HG03342 (cell line): ENCODE data around the gene RAD9A.

Experiments
- ATAC-seq: cut with Tn5 transposase; IDR thresholded peaks from one replicate; pipeline ENCODE4 v1.9.1; 2021; ENCODE audit warnings: mild to moderate bottlenecking, moderate library complexity; ENCODE audit not compliant: unreplicated experiment

RAD9A gene

GRCh38 chr11:67356864-67357561 lies 34.8 kb upstream of the RAD9A start:
- ATAC-seq, result no peak

DNA sequence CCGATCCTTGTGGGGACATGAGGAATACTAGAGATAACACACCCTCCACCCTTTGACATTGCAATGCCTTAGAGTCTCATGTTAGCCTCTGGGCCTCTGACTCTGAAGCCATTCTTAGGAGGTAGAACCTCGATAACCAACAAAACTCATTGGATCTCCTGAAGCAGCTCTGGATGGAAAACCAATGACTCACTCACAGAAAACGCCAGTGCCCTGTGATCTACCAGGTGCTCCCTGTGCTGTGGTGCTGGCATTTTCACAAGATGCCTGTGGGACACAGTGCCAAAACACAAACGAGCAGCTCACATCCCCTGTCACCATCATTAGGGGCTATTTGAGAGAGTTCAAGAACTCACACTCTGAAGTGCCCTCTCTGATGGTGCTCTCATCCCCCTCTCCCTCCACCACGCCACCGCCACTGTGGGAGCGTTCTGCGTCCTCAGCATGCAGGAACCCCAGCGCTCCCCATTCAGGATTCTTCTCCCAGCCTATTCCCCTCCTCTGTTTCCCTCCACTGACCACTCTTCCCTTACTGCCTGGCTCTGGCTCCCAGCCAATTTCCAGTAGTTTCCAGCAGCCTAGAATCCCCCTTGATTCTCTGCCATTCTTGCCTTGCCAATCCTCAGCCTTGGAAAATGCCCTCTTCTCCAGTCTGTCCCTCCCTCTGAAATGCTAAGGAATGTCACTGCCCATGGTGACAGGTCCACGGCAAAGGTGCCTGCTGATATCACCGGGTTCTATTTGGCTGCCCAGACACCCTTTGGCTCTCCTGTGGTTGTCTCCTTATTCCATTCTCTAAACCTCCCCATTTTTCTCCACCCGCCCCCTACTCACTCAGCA lies 33.7 kb upstream of the RAD9A start:
- no peak for ATAC-seq

- no peak for ATAC-seq
Measured at GRCh38 chr11:67364169-67364568, 27.6 kb upstream of the RAD9A start.

DNA sequence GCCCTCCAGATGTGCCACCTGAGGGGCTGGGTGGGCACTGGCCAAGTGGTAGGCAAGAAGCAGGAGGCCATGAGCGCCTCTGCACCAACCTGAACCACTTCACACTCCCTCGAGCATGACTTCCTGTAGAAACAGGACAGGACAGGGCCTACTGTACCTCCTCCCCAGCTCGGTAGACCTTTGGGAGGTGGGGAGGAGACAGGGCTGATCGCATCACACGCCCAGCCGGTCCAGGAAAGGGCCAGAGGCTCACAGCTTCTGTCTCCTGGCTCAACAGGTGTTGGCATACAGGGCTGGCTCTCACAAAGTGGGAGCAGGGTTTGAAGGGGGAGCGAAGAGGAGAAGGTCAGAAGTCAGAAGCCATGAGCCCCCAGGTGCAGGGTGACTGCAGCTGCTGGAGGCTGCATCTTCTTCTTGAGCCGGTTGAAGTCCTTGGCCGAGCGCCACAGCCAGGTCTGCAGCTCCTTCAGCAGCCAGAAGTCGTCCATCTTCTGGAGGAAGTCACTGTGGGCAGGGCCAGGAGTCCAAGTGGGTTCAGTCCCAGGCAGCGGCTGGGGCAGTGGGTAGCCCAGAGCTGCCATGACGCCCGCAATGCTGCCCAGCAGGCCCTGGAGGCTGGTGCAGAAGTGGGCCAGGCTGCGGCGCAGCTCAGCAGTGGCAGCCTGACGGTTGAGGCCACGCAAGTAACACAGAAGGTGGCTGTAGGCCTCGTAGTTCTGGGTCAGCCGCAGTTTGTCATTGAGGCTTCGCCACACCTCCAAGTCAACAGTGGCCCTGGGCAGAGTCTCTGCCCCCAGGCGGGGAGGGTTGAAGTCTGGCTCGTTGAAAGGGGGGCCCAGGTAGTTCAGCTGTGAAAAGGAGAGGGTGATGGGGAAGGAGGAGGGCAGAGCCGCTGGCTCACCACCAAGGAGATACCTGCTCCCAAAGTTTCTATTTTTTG lies 26.7 kb upstream of the RAD9A start:
- ATAC-seq, result no peak

GRCh38 chr11:67365736-67366444 lies 25.9 kb upstream of the RAD9A start:
- no peak for ATAC-seq

GRCh38 chr11:67366546-67366945 lies 25.2 kb upstream of the RAD9A start:
- ATAC-seq, result no peak

DNA sequence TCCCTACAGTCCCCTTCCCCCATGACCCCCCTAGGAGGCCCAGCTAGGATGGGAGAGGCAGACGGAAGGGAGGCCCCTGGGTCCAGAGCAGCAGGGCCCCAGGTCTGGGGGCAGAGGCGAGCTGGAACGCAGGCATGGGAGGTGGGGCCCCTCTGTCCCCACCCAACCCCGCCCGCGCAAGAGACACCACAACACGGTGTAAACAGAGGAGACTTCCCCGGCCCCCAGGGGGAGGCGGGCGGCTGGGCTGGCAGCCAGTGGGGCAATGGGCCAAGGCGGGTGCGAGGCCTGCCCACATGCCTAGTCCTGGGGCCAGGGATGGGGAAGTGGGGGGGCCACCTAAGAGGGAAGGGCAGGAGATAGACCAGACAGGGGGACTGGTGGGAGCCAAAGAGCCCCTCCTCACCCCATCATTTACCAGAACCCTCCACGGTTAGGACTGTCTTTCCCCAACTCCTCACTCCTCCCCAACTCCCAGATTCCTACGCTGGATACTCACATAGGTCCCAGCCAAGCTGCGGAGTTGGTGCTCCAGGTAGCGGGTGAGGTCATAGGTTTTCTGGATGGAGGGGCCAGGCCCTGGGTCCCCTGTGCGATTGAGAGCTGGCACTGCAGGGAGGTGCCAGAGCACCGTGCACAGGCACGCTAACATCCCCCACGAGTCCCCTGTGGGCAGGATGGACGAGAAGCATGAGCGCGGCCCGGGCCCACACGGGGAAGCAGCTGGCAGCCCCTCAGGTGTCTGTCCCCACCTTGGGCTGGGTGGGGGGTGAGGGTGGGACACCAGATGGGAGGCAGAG lies 24.6 kb upstream of the RAD9A start:
- no peak for ATAC-seq

DNA sequence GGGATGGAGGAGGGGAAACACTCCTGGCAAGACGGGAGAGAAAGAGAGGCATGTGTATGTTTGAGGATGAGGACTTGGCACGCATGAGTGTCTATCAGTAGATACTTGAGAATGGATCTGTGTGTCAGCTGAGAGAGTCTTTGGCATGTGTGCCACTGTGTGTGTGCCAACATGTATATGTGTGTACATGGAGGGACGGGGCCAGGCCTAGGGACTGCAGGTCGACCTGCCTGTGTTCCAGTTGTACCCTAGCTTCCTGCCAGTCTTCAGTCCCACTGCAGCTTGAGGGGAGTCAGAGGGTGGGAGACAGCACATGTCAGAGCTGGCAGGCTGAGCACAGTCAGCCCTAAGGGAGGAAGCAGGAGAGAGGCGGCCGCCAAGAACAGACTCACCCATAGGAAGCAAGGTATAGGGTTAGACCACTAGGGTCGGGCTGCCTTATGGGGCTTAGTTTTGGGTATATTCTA lies 24.0 kb upstream of the RAD9A start:
- no peak for ATAC-seq

- ATAC-seq, result no peak
Measured at GRCh38 chr11:67368621-67369020, 23.2 kb upstream of the RAD9A start.

DNA sequence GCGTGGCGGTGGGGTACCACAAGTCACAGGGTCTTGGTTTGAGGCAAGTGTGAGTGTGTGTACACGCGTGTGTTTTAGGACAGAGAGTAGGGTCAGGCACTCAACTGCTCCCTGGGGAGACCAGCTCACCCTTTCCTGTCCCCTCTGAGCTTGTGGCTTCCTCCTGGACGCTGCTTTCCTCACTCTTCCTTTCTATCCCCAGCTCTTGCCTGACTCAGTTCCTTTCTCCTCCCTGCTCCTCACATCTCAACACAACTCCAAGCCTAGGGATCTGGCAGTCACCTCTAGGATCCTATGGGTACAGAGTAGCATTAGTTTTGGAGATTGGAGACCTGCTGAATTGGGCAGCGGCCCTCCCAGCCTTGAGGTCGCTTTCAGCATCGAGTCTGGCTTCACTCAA lies 22.5 kb upstream of the RAD9A start:
- ATAC-seq, result no peak

GRCh38 chr11:67369801-67370284 lies 21.9 kb upstream of the RAD9A start:
- no peak for ATAC-seq

DNA sequence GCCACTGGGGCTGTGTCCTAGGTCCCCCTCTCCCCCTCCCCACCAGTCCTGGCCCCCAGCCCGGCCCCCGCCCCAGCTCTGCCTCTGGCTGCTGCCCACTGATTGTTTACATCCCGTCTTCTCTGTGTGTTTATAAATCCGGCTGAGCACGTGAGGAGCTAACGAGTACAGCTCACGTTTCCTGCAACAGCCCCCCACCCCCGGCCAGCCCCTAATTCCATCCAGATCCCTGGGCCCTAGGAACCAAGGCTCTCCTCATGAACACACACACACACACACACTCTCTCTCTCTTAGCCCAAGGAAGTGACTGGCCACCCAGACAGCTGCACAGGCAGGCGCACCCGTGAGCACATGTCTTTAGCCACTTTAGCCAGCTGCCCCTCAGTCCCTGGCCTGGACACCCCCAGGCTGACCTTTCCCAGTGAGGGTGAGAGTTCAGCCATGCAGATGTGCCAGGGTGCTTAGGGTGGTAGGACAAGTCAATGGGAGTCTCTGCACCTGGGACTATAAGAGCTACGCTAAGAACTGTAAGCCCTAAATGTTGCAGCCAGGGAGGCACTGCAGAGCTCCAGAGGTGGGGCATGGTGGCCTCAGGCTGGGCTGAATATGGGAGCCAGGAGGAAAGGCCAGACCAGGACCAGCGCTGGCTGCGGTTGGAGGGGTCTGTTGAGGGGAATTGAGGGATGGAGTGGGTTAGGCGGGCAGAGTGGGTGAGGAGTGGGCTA lies 21.3 kb upstream of the RAD9A start:
- ATAC-seq, result no peak

- ATAC-seq, result no peak
Measured at GRCh38 chr11:67371189-67371910, 20.4 kb upstream of the RAD9A start.

DNA sequence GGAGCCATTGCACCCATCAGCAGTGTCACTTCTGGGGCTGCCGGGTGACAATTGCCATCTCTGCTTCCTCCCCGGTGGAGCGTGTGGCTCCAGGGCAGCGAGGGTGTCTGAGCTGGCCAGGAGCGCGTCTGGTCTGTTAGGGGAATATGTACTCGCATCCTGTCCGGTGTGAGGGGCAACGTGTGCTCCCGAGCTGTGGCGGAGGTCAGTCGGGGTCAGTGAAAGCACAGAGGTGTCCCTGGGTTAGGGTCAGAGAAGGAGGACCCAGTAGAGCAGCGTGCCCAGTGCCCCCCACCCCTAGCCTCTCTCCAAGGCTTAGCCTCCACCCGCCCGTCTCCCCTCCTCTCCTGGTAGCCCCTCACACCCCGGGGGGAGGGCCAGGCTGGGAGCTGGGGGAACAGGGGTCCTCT lies 19.9 kb upstream of the RAD9A start:
- no peak for ATAC-seq

DNA sequence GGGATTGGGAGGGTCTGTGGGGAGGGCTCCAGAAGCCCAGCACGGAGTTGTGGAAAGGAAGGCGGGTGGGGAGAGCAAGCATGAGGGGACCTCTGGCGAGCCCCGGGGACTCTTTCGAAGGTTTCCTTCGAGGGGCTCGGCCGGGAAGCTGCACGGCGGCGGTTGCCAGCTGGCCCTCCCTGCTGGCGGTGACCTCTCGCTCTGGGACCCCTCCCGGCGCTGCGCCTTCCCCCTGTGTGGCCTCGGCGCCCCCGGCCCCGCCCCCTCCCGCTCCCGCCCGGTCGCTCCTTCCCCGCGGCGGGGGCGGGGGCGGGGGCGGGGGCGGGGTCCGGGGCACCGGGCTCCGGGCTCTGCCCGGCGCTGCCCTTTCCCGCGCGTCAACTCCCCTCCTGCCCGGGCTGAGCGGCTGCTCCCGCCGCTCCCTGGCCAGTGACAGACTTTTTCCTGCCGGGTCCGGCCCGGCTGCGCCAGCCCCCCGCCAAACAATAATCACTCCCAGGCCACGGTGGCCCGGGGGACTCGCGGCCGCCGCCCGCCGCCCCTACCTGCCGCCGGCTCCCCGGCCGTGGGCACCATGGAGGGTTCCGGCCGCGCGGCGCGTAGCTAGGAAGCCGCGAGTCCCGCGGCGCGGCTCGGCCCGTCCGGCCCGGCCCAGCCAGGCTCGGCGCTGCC lies 19.3 kb upstream of the RAD9A start:
- ATAC-seq, result no peak

DNA sequence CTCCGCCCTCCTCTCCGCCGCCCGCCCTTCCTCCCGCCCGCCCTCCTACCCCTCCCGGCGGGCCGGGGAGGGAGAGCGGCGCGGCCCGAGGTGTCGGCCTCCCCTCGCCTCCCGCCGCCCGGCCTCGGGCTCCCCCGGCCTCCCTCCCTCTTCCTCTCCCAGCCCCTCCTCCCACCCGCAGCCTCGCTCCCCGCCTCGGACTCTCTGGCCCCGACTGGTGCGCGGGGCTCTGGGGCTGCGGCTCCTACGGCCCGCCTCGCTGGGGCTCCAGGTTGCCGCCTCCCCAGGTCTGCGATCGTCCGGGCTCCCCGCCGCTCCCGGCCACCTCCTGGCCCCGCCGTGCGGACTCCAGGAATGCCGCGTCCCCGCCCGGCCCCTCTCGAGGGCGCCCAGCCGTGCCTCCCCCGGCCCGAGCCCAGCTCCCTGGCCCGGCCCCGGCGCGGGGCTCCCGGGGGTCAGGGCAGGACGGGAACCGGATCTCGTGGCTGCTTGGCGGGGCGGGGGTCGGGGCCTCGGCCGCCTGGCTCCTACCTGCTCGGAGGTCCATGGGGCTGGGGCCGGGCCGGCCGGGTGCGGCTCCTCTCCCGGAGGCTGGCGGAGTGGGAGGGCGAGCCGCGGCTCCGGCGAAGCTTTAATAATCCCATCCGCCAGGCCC lies 18.7 kb upstream of the RAD9A start, which contains the start of gene CLCF1:
TSS of gene CLCF1 (minus strand) at position 606 of the 655 bp plus-strand sequence. CDS start at position 547, 59 bp downstream.
- ATAC-seq, result no peak
